Brain pericyte (primary cell): ENCODE data around the gene VPS26C.
A peak's percentile ranks its signal among the peaks of the same experiment; 100 is the strongest.

Experiments used
- DNase-seq: peaks from one replicate; pipeline ENCODE4 v3.0.0-alpha.2; 2012; ENCODE audit warnings: low read depth, low spot score

Gene VPS26C

DNA sequence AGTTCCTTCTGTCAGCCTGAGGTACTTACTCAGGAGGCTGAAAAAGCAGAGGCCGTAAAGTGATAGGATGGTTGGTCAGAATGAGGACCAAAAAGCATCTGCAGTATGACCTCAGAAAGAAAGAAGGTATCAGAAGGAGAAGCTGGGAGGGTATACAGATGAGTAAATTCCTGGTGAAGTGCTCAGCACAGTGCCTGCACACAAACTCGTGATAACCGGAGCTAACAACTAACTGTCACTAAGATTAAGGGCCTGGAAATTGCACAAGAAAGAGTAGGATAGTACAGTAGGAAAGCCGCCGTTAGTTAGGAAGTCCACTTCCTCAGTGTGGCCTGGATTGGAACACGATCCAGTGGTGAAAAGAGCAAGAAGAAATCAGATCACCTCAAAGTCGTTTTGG lies 62.6 kb downstream of the VPS26C start:
- DNase-seq, result no peak

GRCh38 chr21:37202221-37203110 lies 64.7 kb downstream of the VPS26C start:
- no peak for DNase-seq

DNA sequence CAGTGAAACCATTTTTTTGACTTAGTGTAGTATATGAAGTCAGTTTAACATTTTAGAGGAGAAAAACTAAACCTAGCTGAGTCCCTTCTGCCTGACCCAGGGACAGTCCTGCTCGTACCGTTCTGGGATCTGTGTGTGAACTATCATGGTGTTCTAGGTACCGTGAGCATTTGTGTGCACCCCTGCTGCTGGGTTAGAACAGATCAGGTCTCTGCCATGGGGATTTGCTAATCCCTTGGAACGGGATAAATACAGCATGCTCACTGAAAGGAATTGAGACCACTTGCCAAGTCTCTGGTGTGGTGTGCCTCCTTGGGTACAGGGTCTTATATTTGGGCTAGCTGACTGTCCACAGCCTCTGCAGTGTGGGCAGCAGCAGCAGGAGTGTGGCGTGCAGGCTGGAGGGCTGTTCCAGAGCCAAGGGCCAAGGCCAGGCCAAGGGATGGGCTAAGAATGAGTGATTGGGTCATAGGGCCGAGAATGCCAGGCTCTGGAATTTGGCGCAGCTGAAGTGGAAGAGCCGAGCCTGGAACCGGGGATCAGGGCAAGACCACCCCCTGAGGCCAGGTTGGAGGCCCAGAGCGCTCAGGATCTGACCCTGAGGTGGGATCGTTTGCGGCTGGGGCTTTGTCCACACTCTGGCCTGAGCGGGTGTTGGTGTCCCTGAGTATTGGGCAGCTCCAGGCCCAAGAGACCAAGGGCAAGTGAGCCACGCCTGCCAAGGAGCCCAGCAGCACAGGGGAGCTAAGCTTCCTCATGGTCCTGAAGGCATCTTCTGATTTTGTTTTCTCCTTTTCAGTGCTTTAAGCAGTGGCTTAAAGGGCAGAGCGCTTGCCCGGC lies 66.3 kb downstream of the VPS26C start:
- no peak for DNase-seq

DNA sequence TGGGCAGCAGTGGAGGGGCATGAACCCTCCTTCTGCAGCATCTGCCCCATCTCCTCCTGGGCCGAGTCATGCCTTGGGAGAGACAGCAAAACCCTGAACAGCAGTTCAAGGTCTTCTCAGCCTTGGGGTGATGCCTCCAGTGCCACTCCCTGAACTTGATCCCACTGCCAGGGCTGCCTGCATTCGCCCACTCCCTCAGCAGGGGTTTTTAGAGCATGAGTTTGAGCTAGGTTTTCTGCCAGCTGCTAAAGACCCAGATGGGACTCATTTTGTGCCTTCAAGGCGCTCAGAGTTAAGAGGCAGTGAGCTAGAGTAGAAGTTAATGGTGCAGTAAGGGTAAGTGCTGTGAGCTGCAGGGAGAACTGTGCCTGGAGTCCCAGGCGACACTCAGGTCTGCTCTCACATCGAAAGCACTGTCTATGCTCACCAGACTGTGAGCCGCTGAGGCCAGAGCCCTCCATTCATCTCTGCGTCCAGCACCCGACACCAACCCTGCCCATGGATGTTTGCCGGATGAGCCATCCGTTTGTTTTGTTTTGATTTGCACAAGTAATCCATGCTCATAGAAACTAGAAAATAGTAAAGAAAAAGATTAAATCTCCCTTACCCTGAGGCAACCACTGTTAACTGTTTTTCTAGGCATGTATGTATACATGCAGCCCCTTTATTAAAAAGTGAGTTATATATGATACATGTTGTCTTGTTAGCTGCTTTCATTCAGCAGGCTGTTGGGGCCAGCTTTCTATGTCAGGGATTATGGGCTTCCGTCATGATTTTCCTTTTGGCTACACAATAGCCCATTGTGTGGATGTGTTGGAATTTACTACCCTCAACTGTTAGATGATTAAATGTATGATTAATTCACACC lies 67.8 kb downstream of the VPS26C start:
- peak; percentile 49 for DNase-seq

- no peak for DNase-seq
Measured at GRCh38 chr21:37197746-37198145, 69.4 kb downstream of the VPS26C start.

GRCh38 chr21:37196847-37197246 lies 70.3 kb downstream of the VPS26C start:
- no peak for DNase-seq

DNA sequence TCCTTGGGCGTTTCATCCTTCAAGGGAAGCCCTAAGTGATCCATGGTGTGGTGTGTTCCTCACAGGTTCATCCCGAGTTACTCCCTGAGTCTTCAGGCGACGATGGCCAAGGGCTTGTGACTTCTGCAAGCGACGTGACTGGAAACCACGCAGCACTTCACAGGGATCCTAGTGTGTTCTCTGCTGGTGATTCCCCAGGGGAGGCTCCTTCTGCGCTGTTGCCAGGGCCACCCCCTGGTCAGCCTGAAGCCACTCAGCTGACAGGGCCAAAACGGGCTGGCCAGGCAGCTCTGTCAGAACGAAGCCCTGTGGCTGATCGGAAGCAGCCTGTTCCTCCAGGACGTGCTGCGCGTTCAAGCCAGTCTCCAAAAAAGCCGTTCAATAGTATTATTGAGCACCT lies 71.5 kb downstream of the VPS26C start:
- no peak for DNase-seq

DNA sequence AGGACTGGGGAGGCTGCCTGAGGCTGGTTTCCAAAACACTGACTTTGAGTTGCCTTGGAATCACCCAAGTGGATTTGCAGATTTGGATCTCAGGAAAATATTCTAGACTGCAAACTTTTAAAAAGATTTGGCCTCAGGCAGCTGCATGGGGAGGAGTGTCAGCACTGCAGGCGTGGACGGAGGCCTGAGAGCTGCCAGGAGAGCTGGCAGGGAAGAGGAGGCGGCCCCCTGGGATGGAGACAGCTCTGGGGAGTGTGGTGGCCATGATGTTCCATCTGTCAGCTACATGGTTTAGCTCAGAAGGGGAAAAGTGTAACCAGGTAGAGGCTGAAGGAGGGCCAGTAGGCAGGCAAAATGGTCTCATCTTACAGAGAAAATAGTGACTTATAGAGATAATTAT lies 72.1 kb downstream of the VPS26C start:
- DNase-seq, result no peak

DNA sequence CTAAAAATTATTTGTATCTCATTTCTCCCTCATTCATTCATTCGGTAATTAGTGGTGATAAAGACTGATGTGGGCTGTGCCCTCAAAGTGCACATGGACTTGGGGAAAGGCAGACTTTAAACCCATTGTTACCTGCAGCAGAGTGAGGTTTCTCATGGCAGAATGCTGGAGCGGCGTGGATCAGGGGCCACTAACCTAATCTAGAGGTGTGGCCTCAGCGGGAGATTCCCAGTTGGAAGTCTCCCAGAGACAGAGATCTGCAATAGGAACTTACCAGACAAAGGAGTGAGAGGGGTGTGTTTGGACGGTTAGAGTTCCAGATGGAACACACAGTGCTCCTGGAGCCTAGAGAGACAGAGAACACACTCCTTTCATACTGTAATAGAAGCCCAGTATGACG lies 73.5 kb downstream of the VPS26C start:
- no peak for DNase-seq

DNA sequence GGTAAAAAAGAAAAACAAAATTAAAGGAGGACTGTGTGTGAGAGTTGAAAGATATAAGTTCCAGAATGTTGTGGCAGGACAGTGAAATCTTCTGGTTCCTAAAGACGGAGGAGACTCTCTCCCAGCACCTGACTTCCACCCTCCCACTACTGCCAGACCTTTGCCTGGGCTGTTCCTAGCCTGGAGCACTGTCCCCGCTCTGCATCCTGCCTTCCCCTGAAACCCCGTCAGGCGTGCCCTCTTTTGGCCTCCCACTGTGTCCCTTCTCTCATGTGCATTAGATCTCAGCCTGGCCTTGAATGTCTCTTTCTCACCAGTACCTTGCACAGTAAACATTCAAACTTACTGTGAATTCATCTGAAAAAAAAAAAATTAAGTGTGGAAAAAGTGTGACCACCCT lies 74.1 kb downstream of the VPS26C start:
- DNase-seq, result no peak

- no peak for DNase-seq
Measured at GRCh38 chr21:37192019-37192418, 75.1 kb downstream of the VPS26C start.

DNA sequence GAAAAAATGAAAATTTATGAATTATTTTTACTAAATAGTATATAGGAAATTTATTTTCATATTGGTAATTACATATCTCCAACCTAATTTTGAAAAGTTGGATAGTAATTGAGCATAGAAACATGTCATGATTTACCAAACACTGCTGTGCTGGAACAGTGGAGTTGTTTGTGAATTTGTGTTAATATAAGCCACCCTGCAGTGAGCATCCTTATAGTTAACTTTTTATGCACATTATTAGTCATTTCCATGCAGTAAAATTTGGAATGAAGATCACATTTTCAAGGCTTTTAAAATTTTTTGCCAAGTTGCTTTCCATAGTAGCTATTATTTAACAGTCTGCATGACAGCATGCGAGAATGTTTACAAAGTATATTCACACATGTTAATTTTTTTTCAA lies 78.3 kb downstream of the VPS26C start:
- no peak for DNase-seq

DNA sequence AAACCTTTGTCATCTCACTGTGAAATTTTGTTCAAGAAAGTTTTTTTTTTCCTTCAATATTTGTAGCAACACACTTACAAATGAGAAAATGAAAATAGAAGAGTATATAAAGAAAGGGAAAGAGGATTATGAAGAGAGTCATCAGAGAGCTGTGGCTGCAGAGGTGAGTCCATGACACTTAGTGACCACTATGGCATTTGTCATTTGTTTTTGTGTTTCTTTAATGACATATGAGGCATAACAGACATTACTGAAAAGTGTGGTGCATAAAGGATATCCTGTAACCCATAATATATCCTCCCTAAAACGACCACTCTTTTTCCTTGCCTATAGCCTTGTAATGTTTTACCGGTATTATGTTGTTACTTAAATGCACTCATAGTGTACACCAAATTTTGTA lies 80.2 kb downstream of the VPS26C start:
- no peak for DNase-seq

DNA sequence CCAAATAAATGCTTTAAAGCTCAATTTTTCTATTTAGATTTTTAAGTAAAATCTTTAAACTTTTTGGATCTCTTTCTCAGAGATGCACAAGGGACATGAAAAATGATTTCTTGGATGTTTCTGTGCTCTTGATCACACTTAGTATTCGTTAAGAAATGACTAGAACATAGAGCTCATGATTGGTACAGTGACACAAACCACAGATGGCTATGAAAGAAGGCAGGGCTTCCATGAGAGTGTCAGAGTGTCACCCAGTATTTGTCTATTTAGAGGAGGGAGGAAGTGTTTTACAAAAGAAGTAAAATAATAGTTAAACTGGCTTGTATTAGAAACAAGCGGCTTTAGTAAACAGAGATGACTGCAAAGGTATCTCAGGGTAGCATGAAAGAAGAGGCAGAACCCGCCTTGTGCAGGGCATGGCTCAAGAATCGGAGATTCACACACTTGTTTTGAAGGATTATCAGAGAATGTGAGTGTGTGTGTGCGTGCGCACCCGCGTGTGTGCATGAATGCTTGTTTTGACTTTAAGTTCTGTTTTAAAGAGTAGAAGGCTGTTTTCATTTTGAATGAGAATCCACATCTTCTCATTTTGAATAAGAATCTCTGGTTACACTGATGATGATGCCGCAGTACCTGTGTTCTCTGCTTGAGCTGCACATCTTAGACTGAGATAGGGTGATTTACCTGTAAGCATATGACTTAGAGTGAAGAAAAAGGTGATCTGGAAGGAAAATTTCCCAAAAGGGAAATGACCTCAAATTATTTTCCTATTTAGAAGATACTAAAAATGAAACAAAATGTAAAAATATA lies 82.1 kb downstream of the VPS26C start:
- no peak for DNase-seq

DNA sequence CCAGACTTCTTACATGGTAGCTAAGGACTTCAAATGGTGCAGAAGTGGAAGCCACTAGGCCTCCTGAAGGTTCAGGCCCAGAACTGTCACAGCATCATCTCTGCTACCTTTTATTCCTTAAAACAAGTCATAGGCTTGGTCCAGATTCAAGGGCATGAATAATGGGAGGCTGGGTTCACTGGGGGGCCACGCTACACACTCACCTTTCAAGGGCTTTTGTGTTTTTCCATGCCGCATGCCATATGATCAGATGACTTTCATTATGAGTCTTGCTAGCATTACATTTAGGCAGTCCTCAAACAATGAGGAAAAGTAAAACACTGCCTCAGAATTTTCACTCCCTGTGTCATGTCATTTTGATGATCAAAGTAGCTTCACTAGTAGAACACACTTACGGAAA lies 83.4 kb downstream of the VPS26C start:
- no peak for DNase-seq

- no peak for DNase-seq
Measured at GRCh38 chr21:37182222-37182621, 84.9 kb downstream of the VPS26C start.

DNA sequence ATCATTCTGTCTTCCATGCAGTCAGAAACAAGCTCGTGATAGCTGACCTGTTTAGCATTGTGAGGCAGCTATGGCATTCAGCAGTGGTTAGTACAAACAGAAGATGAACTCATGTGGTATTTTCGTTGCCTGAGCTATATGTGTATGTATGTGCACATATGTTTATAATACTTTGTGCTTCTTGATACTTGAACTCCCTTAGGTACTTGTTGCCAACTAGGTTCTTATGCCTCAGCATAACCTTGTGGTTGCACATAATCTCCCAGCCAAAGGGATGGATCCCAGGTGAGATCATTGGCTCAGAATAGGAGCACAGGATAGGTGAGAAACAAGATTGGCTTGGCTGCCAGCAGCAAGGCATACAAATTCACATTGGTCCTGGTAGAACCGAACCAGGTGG lies 86.1 kb downstream of the VPS26C start:
- no peak for DNase-seq

DNA sequence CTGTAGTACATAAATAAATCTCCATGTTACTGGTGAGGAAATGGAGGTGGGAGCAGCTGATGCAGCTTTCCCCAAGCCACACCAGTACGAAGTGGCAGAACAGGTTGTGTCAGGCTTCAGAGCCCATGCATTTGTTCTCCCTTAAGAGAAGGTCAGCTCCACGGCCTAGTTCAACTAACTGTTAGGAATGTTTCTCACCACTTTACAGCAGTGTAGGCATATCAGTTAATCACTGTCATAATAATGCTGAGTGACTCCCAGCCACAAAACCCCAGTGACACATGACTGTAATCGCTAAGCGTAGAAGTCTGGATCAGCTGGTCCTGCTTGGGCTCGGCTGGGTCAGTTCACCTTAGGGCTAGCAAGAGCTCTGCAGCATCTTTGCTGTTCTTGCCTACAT lies 90.4 kb downstream of the VPS26C start:
- no peak for DNase-seq
